PC-3 (cell line): ENCODE measurements around the gene MYOF. TPM values are rescaled to one million over a fixed set of nuclear protein-coding genes. Genes with fewer than 3 reads are reported as not detected.

Experiments used
- ATAC-seq: fragments of 200-7000 bp; cut with Tn5 transposase; 2 replicates; pipeline ENCODE4 v1.9.1; 2020; ENCODE audit warnings: mild to moderate bottlenecking, moderate library complexity
- BruUV-seq: library from RNA; stranded (reverse); fragments of 400-500 nt; replicated peaks from 2 replicates; lab custom pipeline; 2021; lab: Mats Ljungman, UMichigan
- CTCF ChIA-PET: fragments of 300-600 bp; sonication (Branson Sonifier 250); formaldehyde crosslinking; loops from one replicate; lab custom pipeline; 2022; ENCODE audit warnings: antibody characterized with exemption; lab: Charles Lee
- POLR2A ChIA-PET: fragments of 300-600 bp; sonication (Branson Sonifier 250); formaldehyde crosslinking; loops from one replicate; lab custom pipeline; 2022; ENCODE audit warnings: antibody characterized with exemption; ENCODE audit not compliant: unreplicated experiment; lab: Charles Lee
- DNase-seq: peaks from one replicate; pipeline ENCODE4 v3.0.0-alpha.2; 2015
- H2AFZ ChIP-seq: fragments of 300-600 bp; sonication (generic); 2 replicates; pipeline ENCODE4 v1.6.0; 2016; ENCODE audit warnings: antibody characterized with exemption, low read length
- H3F3A ChIP-seq: fragments of 300-600 bp; sonication (generic); one replicate; pipeline ENCODE4 v1.6.0; 2017; ENCODE audit warnings: antibody characterized with exemption, low read length, control low read depth, mild to moderate bottlenecking; ENCODE audit not compliant: unreplicated experiment
- H3K27ac ChIP-seq: fragments of 300-600 bp; sonication (generic); 2 replicates; pipeline ENCODE4 v1.5.1; 2016; ENCODE audit warnings: mild to moderate bottlenecking, low read length
- H3K27me3 ChIP-seq: fragments of 300-600 bp; sonication (generic); 2 replicates; pipeline ENCODE4 v1.6.1; 2016; ENCODE audit warnings: low read length, mixed read lengths
- H3K36me3 ChIP-seq: fragments of 300-600 bp; sonication (generic); 2 replicates; pipeline ENCODE4 v1.6.1; 2016; ENCODE audit warnings: low read depth, mixed run types, low read length, mixed read lengths
- H3K4me1 ChIP-seq: fragments of 300-600 bp; sonication (generic); 2 replicates; pipeline ENCODE4 v1.5.1; 2016; ENCODE audit warnings: low read length; ENCODE audit not compliant: insufficient read depth
- H3K4me2 ChIP-seq: fragments of 300-600 bp; sonication (generic); 2 replicates; pipeline ENCODE4 v1.6.0; 2016; ENCODE audit warnings: low read length
- H3K4me3 ChIP-seq: fragments of 300-600 bp; sonication (generic); 2 replicates; pipeline ENCODE4 v1.5.1; 2016; ENCODE audit warnings: mild to moderate bottlenecking, low read length, mixed read lengths
- H3K79me2 ChIP-seq: fragments of 300-600 bp; sonication (generic); 2 replicates; pipeline ENCODE4 v1.6.1; 2017; ENCODE audit warnings: low read length, mixed read lengths
- H3K9ac ChIP-seq: fragments of 300-600 bp; sonication (generic); 2 replicates; pipeline ENCODE4 v1.6.0; 2016; ENCODE audit warnings: mild to moderate bottlenecking, low read length
- H3K9me2 ChIP-seq: fragments of 300-600 bp; sonication (generic); replicated peaks from 2 replicates; pipeline ENCODE4 v1.6.1; 2016; ENCODE audit warnings: mixed run types, low read length, mixed read lengths
- H3K9me3 ChIP-seq: fragments of 300-600 bp; sonication (generic); 2 replicates; pipeline ENCODE4 v1.6.1; 2016; ENCODE audit warnings: low read length, mixed read lengths
- H4K20me1 ChIP-seq: fragments of 300-600 bp; sonication (generic); 2 replicates; pipeline ENCODE4 v1.6.1; 2016; ENCODE audit warnings: low read length, mixed read lengths
- EZH2 ChIP-seq: fragments of 300-600 bp; sonication (generic); IDR thresholded peaks from one replicate; pipeline ENCODE4 v1.6.1; 2017; ENCODE audit warnings: antibody characterized with exemption, mild to moderate bottlenecking, low read length; ENCODE audit not compliant: unreplicated experiment
- EZH2phosphoT487 ChIP-seq: fragments of 300-600 bp; sonication (generic); IDR thresholded peaks from 2 replicates; pipeline ENCODE4 v1.6.1; 2018; ENCODE audit warnings: mild to moderate bottlenecking, antibody characterized with exemption, low read length, borderline replicate concordance
- intact Hi-C: fragments of 100-400 bp; cut with micrococcal nuclease; formaldehyde crosslinking; loops from 2 replicates; pipeline ENCODE4 v1.9.0; 2023
- total RNA-seq: library from RNA; depleted of rRNA; stranded (reverse); fragments of >200 nt; gene quantifications from 2 replicates; pipeline ENCODE4 v1.2.3, GENCODE V29; 2014
- TF ChIP-seq, protein P1 (sequence below): fragments of 300-600 bp; sonication (generic); conservative IDR thresholded peaks from 2 replicates; pipeline ENCODE4 v1.5.1; 2017; ENCODE audit warnings: antibody characterized with exemption, low read depth, mild to moderate bottlenecking, low read length

MYOF gene
- total RNA-seq, 1 experiment from 2014 or later, result 174 TPM

DNA sequence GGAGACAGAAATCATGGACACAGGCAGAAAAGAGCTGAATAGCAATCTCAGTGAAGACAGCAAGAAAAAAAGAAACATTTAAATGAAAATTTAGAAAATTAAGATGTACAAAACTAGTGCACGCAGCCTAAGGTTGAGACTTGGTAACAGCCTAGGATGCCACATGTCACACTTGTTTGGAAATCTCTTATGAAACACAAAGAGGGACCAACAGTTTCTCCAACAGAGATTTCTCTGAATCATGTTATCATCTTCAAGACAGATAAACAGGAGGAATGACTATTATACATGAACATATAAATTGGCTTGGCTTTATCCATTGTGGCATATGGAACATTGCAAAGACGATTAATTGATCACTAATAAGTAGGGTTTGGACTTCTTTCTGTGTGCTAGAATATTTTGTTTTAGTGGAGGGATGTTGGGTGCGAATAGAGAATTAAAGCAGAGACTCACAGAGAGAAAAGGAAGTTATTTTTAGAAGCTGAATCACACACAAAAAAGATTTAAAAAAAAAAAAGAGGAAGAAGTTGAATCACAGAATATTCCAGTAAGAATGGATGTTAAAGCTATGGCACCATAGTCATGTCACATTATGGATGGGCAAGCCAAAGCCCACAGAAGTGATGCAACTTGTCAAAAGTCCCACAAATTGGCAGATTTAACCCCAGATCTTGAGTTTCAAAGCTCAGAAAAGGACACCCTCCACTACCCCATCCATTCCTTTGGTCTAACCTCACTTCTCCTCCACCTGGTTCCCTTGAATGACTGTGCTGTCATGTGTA, 91.6 kb downstream of the MYOF start:
- ATAC-seq, result no peak
- Histone ChIP-seq H3K36me3 (peaks cover 77% of the 10 kb centered on the region), H3F3A (peaks cover 6% of the 10 kb centered on the region), H3K9me2 (no peaks in the 10 kb centered on the region), H3K27me3 (no peaks in the 10 kb centered on the region), H3K9ac (no peak overlapping the region), H3K4me3 (no peak overlapping the region), H4K20me1 (no peaks in the 10 kb centered on the region), H2AFZ (no peak overlapping the region), H3K4me2 (no peak overlapping the region), H3K79me2 (no peaks in the 10 kb centered on the region), H3K4me1 (no peaks in the 10 kb centered on the region), H3K9me3 (no peaks in the 10 kb centered on the region), H3K27ac (no peak overlapping the region)
- CTCF ChIA-PET, result no interaction called here
- TF ChIP-seq EZH2phosphoT487, result no peak
- TF ChIP-seq EZH2, result no peak
- TF ChIP-seq, protein P1, sequence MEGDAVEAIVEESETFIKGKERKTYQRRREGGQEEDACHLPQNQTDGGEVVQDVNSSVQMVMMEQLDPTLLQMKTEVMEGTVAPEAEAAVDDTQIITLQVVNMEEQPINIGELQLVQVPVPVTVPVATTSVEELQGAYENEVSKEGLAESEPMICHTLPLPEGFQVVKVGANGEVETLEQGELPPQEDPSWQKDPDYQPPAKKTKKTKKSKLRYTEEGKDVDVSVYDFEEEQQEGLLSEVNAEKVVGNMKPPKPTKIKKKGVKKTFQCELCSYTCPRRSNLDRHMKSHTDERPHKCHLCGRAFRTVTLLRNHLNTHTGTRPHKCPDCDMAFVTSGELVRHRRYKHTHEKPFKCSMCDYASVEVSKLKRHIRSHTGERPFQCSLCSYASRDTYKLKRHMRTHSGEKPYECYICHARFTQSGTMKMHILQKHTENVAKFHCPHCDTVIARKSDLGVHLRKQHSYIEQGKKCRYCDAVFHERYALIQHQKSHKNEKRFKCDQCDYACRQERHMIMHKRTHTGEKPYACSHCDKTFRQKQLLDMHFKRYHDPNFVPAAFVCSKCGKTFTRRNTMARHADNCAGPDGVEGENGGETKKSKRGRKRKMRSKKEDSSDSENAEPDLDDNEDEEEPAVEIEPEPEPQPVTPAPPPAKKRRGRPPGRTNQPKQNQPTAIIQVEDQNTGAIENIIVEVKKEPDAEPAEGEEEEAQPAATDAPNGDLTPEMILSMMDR, result no peak
- POLR2A ChIA-PET, result no interaction called here
- DNase-seq, result no peak
- TSS peak; percentile 1 for BruUV-seq
- intact Hi-C loops, result no loop called here

GRCh38 chr10:93386631-93387369, 95.3 kb downstream of the MYOF start:
- Histone ChIP-seq H3K27me3 (no peaks in the 10 kb centered on the region), H3K36me3 (peaks cover 73% of the 10 kb centered on the region), H4K20me1 (no peaks in the 10 kb centered on the region), H3K79me2 (peaks cover 5% of the 10 kb centered on the region), H3K4me1 (peaks cover 22% of the 10 kb centered on the region), H3K9me3 (no peaks in the 10 kb centered on the region), H3F3A (peaks cover 6% of the 10 kb centered on the region), H3K4me3 (no peak overlapping the region), H3K4me2 (no peak overlapping the region), H3K27ac (no peak overlapping the region), H3K9me2 (no peaks in the 10 kb centered on the region), H2AFZ (no peak overlapping the region), H3K9ac (no peak overlapping the region)
- intact Hi-C loops, result no loop called here
- DNase-seq (no peak), ATAC-seq (no peak)
- POLR2A ChIA-PET, result no interaction called here
- BruUV-seq, result no TSS peak
- TF ChIP-seq, protein P1, result no peak
- no peak for TF ChIP-seq EZH2phosphoT487
- no peak for TF ChIP-seq EZH2
- CTCF ChIA-PET, result no interaction called here

DNA sequence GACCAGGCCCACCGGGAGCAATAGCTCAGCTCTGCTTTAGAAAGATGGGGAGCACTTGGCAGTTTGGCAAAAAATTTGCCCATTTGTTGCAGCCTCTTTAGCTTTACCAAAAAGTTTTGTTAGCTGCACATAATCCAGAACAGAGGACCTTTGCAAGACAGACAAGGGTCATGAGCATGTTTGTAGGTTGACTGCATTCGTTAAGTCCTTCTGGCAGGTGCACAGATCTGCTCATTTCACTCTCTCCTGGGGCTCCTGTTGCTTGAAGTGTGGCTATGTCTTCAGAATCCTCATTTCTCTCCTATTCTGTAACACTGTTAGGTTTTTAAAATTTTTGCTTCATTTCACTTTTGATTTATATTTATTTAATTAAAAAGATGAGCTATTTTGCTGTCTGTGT, 96.8 kb downstream of the MYOF start:
- POLR2A ChIA-PET, result no interaction called here

More for the DNA sequence above, 96.8 kb downstream of the MYOF start:
- Histone ChIP-seq H3K27ac (peak overlapping the region; percentile 98), H3K36me3 (peaks cover 71% of the 10 kb centered on the region), H3K4me1 (peaks cover 29% of the 10 kb centered on the region), H3F3A (peaks cover 6% of the 10 kb centered on the region), H3K4me3 (no peak overlapping the region), H4K20me1 (no peaks in the 10 kb centered on the region), H3K79me2 (peaks cover 5% of the 10 kb centered on the region), H3K9me3 (no peaks in the 10 kb centered on the region), H2AFZ (no peak overlapping the region), H3K27me3 (no peaks in the 10 kb centered on the region), H3K4me2 (no peak overlapping the region), H3K9ac (no peak overlapping the region), H3K9me2 (no peaks in the 10 kb centered on the region)
- DNase-seq (no peak), ATAC-seq (no peak)
- no peak for TF ChIP-seq EZH2
- TF ChIP-seq, protein P1, result no peak
- TF ChIP-seq EZH2phosphoT487, result no peak
- no TSS peak for BruUV-seq
- intact Hi-C loops, result loop anchor here (2.0 kb wide), 1 partner anchor 97 kb away; the partner anchor contains the start of gene MYOF
- CTCF ChIA-PET, result interaction anchor here (0.5 to 0.7 kb wide), 2 partner anchors 9 to 45 kb away, joined by 3 to 4 read pairs; no protein-coding TSS in a partner anchor
